ENCODE results near the gene PROS1.
"Not testable (repeated sequence)": the region's sequence is repeated elsewhere in the genome, so short reads cannot be mapped to it uniquely, and the experiment has no call there.

The PROS1 gene

DNA sequence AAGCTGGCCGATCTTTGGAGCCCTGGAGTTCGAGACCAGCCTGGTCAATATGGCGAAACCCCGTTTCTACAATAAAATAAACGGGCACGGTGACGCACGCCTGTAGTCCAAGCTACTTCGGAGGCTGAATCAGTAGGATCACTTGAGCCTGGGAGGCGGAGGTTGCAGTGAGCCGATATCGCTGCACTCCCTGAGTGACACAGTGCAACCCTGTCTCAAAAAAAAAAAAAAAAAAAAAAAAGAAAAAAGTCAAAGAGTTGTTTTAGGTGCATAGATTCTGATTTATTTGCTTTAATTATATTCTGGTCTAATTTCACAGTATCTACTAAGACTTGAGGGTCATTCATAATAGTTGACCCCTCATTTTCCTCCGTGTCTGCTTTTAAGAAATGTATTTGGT lies 8.0 kb upstream of the PROS1 start:
- no peak overlapping the region for H3K4me3 ChIP-seq
- H4K20me1 ChIP-seq: 0 out of 2 replicates have a peak, but pooled peaks cover 5% of the 10 kb centered on the region
- H3K9ac ChIP-seq: 0 out of 2 replicates have a peak overlapping the region, but pooled peaks have one; percentile 10
- no peaks in the 10 kb centered on the region for H3K36me3 ChIP-seq
- no peaks in the 10 kb centered on the region for H3K9me3 ChIP-seq
- H3K27me3 ChIP-seq: no peaks in the 10 kb centered on the region
- peaks cover 21% of the 10 kb centered on the region for H3K4me1 ChIP-seq
- peak overlapping the region; percentile 88 for H3K4me2 ChIP-seq
- no peak for TF ChIP-seq Cebpa-rat (IDR thresholded peaks at IDR 0.05)
- no peak overlapping the region for H3K27ac ChIP-seq

DNA sequence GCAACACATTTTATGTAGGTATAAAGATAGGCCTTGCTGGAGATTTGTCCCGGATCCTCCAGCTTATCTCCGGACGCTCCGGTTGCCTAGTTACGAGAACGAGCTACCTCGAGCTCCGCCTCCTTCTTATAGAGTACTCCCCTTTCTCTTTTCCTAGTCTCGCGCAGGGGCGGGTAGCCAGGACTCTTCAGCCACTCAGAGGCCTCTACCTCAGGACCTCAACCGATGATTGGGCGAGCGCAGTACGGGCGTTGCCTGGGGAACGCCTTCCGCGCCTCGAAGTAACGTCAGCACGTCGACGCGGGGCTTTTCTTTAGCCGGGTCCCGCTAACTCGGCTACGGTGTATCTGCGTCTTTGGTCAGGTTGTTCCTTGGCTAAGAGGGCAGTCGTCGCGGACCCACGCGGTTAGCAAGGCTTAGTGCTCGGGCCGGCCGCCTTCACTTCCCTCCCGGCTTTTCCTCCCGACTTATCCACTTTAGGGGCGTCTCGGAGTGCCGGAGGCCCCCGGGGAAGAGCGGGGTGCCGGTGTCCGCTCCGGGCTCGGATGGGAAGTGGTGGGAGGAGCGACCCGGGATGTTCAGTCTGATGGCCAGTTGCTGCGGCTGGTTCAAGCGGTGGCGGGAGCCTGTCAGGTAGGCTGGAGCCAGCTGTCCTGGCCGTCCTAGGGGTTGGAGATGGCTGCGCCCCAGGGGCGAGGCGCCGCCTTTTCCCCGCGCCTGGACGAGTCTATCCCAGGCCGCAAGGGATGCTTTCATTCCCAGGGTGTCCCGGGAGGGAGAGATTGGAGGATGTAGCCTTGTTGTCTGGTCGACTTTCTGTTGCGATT lies 6.4 kb upstream of the PROS1 start, which contains the start of gene ARL13B:
TSS of gene ARL13B (plus strand) at position 306 of the 827 bp plus-strand sequence. CDS start at position 575, 269 bp downstream.
- H4K20me1 ChIP-seq: 0 out of 2 replicates have a peak, but pooled peaks cover 5% of the 10 kb centered on the region
- TF ChIP-seq Cebpa-rat (IDR thresholded peaks at IDR 0.05): no peak
- no peaks in the 10 kb centered on the region for H3K9me3 ChIP-seq
- H3K4me2 ChIP-seq: peak within 1 kb of the TSS; percentile 88
- H3K27ac ChIP-seq: peak within 1 kb of the TSS; percentile 63
- peaks cover 21% of the 10 kb centered on the region for H3K4me1 ChIP-seq
- H3K36me3 ChIP-seq: no peaks in the 10 kb centered on the region
- peak within 1 kb of the TSS; percentile 84 for H3K9ac ChIP-seq
- no peaks in the 10 kb centered on the region for H3K27me3 ChIP-seq
- peak within 1 kb of the TSS; percentile 95 for H3K4me3 ChIP-seq

DNA sequence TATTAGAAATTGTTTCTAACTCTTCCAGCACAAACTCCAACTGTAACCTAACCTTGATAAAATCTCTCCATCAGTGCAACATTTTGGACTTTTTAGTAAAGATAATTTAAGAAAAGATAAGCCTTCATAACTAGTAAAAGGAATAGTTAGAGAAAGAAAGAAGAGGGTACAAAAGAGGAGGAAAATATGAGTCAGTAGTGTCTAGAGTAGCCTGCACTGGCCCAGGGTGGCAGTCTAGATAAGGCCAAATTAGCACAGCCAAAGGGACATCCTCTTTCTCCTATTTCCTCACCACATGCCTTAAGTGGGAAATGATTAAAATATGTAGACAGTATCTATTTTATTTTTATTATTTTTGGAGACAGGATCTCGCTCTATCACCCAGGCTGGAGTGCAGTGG lies 3.7 kb downstream of the PROS1 start:
- Histone ChIP-seq H3K4me3 (no peak overlapping the region), H3K27ac (no peak overlapping the region), H4K20me1 (no peaks in the 10 kb centered on the region), H3K27me3 (peaks cover 10% of the 10 kb centered on the region; the same call in 1 of the 2 replicates), H3K4me1 (no peaks in the 10 kb centered on the region), H3K36me3 (no peaks in the 10 kb centered on the region), H3K9ac (no peak overlapping the region), H3K9me3 (no peaks in the 10 kb centered on the region), H3K4me2 (no peak overlapping the region)
- no peak for TF ChIP-seq Cebpa-rat (IDR thresholded peaks at IDR 0.05)

DNA sequence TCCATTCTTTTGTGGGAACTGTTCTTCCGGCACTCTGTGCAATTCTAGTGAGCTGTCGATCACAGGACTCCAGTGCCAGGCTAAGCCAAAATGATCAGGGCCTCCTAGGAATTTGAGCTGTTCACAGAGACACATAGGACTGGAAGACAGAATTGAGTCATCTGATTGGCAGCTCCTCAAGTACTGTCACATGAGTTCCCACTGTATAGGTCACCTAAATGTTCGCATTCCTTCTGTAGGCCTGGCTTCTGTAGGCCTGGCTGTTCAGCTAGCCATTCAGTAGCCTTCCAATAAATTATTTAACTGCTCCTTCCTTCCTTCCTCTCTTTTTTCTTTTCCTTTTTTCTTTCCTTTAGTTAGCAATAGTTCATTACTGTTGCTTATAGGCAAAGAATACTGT lies 4.3 kb downstream of the PROS1 start:
- no peak overlapping the region for H3K9ac ChIP-seq
- no peak for TF ChIP-seq Cebpa-rat (IDR thresholded peaks at IDR 0.05)

DNA sequence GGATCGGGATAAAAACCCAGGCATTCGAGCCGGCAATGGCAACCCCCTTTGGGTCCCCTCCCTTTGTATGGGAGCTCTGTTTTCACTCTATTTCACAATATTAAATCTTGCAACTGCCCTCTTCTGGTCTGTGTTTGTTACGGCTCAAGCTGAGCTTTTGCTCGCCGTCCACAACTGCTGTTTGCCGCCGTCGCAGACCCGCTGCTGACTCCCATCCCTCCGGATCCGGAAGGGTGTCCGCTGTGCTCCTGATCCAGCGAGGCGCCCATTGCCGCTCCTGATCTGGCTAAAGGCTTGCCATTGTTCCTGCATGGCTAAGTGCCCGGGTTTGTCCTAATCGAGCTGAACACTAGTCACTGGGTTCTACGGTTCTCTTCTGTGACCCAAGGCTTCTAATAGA lies 8.6 kb downstream of the PROS1 start:
- H4K20me1 ChIP-seq, H3K27ac ChIP-seq, H3K9me3 ChIP-seq, H3K4me2 ChIP-seq, H3K9ac ChIP-seq, H3K27me3 ChIP-seq, H3K36me3 ChIP-seq, H3K4me3 ChIP-seq, H3K4me1 ChIP-seq: not testable (repeated sequence)

More for the DNA sequence above, 4.3 kb downstream of the PROS1 start:
- no peaks in the 10 kb centered on the region for H4K20me1 ChIP-seq
- peaks cover 10% of the 10 kb centered on the region; the same call in 1 of the 2 replicates for H3K27me3 ChIP-seq
- H3K9me3 ChIP-seq: no peaks in the 10 kb centered on the region
- H3K4me3 ChIP-seq: no peak overlapping the region
- no peaks in the 10 kb centered on the region for H3K36me3 ChIP-seq
- no peaks in the 10 kb centered on the region for H3K4me1 ChIP-seq
- no peak overlapping the region for H3K4me2 ChIP-seq
- no peak overlapping the region for H3K27ac ChIP-seq

DNA sequence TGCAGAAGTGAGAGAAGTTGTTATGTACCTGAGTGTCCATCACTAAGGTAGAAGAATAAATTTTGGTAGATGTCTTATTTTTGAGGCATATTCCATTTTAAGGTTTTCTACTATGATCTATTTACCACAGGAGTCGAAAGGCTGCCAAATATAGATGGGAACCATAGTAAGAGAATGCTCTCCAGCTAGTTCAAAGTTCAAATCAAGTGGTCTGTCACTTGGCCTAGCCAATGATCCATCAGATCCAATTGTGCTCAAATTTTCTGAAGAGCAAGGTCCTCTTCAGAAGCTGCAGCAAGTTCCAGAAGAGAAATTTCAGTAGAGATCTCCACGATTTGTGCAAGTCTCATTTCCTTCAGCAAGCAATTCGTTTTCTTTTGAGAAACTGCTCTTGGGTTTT lies 10.9 kb downstream of the PROS1 start:
- no peak for TF ChIP-seq Cebpa-rat (IDR thresholded peaks at IDR 0.05)
- Histone ChIP-seq H3K4me1 (no peaks in the 10 kb centered on the region), H3K9ac (no peak overlapping the region), H3K27me3 (no peaks in the 10 kb centered on the region), H3K27ac (no peak overlapping the region), H3K4me3 (no peak overlapping the region), H3K9me3 (no peaks in the 10 kb centered on the region), H3K4me2 (no peak overlapping the region), H3K36me3 (no peaks in the 10 kb centered on the region), H4K20me1 (no peaks in the 10 kb centered on the region)

DNA sequence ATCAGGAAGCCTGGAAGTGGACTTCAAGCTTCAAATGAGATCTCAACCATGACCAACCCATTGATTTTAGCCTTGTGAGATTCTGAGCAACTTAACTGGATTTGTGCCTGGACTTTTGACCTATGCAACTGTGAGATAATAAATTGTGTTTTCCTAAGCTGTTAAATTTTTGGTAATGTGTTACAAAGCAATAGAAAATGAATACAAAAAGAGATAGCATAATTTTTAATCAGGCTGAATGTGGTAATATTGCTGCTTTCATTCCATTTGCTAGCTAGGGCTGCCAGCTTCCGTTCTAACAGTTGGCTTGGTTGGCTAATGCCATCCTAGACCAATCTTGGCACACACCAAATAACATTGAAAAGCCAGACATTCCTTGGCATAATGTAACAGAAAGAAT lies 12.2 kb downstream of the PROS1 start:
- no peak for TF ChIP-seq Cebpa-rat (IDR thresholded peaks at IDR 0.05)
- Histone ChIP-seq H3K27me3 (no peaks in the 10 kb centered on the region), H3K27ac (no peak overlapping the region), H3K9ac (no peak overlapping the region), H4K20me1 (no peaks in the 10 kb centered on the region), H3K4me2 (no peak overlapping the region), H3K4me1 (no peaks in the 10 kb centered on the region), H3K4me3 (no peak overlapping the region), H3K9me3 (no peaks in the 10 kb centered on the region), H3K36me3 (no peaks in the 10 kb centered on the region)

DNA sequence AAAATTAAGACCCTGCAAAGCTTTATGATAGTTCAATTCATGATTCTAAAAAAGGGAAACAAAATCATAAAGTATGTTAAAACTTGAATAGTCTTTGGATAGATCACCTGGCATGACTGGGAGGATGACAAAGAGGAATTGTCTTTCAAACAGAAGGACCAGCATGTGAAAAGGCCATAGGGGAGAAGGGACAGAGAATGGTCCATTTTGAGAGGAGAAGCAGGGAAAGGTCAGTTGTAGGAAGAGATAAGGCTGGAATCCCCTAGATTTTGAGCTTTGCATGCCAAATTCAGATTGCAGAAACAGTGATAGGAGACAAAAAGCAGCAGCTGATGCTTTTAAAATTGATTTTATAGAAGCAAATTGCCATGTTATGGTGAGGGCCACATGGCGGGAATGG lies 12.7 kb downstream of the PROS1 start:
- Histone ChIP-seq H3K4me3 (no peak overlapping the region), H3K27me3 (no peaks in the 10 kb centered on the region), H4K20me1 (no peaks in the 10 kb centered on the region), H3K4me2 (no peak overlapping the region), H3K4me1 (no peaks in the 10 kb centered on the region), H3K36me3 (no peaks in the 10 kb centered on the region), H3K27ac (no peak overlapping the region), H3K9me3 (no peaks in the 10 kb centered on the region), H3K9ac (no peak overlapping the region)
- TF ChIP-seq Cebpa-rat (IDR thresholded peaks at IDR 0.05): no peak

DNA sequence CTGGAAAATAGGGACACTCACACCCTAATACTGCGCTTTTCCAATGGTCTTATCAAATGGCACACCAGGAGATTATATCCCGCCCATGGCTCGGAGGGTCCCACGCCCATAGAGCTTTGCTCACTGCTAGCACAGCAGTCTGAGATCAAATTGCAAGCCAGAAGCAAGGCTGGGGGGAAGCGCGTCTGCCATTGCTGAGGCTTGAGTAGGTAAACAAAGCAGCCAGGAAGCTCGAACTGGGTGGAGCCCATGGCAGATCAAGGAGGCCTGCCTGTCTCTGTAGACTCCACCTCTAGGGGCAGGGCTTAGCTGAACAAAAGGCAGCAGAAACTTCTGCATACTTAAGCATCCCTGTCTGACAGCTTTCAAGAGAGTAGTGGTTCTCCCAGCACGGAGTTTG lies 23.7 kb downstream of the PROS1 start:
- H3K27me3 ChIP-seq, H3K9ac ChIP-seq, H3K4me3 ChIP-seq, H4K20me1 ChIP-seq, H3K27ac ChIP-seq, H3K9me3 ChIP-seq, H3K36me3 ChIP-seq, H3K4me2 ChIP-seq: not testable (repeated sequence)
- peaks cover 11% of the 10 kb centered on the region for H3K4me1 ChIP-seq

DNA sequence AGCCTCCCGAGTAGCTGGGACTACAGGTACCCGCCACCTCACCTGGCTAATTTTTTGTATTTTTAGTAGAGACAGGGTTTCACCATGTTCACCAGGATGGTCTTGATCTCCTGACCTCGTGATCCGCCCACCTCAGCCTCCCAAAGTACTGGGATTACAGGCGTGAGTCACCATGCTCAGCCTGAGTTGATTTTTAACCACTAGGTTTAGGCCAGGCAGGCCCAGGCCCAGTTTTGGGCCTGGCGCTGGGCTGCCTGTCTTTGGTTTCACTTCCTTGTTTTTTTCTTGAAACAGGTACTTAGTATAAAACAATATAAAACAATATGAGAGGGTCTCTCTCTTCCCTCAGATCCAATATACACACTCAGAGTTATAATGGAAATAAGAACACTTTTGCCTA lies 36.2 kb downstream of the PROS1 start:
- H3K9me3 ChIP-seq: peaks cover 14% of the 10 kb centered on the region
- not testable (repeated sequence) for H3K9ac ChIP-seq, H3K27ac ChIP-seq, H3K36me3 ChIP-seq, H3K4me1 ChIP-seq, H3K4me2 ChIP-seq, H4K20me1 ChIP-seq, H3K4me3 ChIP-seq, H3K27me3 ChIP-seq

Data from BLaER1 (cell line).